CD8-positive, alpha-beta T cell (primary cell): ENCODE results near the gene EPN1. TPM values are rescaled to one million over a fixed set of nuclear protein-coding genes. Genes with fewer than 3 reads are reported as not detected.

ENCODE experiments used
- total RNA-seq, 46 experiments: library from RNA in 2 of 46; stranded (reverse) in 2 of 46; gene quantifications; one replicate each; pipeline ENCODE4 v1.2.3 and lab custom pipeline; 2021 to 2026

The EPN1 gene
- total RNA-seq, 2 experiments from 2014 or later, result 41.1 to 45.2 TPM

Other genes starting within 250 kb of the EPN1 start
- not detected for gene SHISA7, start 231.9 kb upstream of the EPN1 start, total RNA-seq
- gene ISOC2, start 213.6 kb upstream of the EPN1 start, total RNA-seq, result 1 to 10 TPM; 1.5 to 2.1 TPM
- not detected for gene C19orf85, start 210.5 kb upstream of the EPN1 start, total RNA-seq
- 10 to 100 TPM; 27.0 to 27.8 TPM for gene ZNF628, start 198.6 kb upstream of the EPN1 start, total RNA-seq
- gene NAT14, start 190.0 kb upstream of the EPN1 start, total RNA-seq, result 1 to 10 TPM; 9.9 to 10.0 TPM
- gene SSC5D, start 186.8 kb upstream of the EPN1 start, total RNA-seq, result 1 to 10 TPM in 1 of 2 experiments, under 1 TPM in 1; 0.36 to 1.2 TPM
- gene SBK2, start 138.1 kb upstream of the EPN1 start, total RNA-seq, result not detected
- not detected for gene SBK3, start 129.7 kb upstream of the EPN1 start, total RNA-seq
- 1 to 10 TPM; 5.7 to 6.1 TPM for gene ZNF579, start 94.4 kb upstream of the EPN1 start, total RNA-seq
- gene FIZ1, start 75.7 kb upstream of the EPN1 start, total RNA-seq, result 1 to 10 TPM; 6.7 to 8.4 TPM
- 1 to 10 TPM; 6.2 to 6.6 TPM for gene ZNF524, start 74.9 kb upstream of the EPN1 start, total RNA-seq
- 10 to 100 TPM; 11.0 to 12.6 TPM for gene ZNF865, start 69.6 kb upstream of the EPN1 start, total RNA-seq
- gene ZNF784, start 50.7 kb upstream of the EPN1 start, total RNA-seq, result 10 to 100 TPM; 11.7 to 12.2 TPM
- gene ZNF580, start 34.2 kb upstream of the EPN1 start, total RNA-seq, result 10 to 100 TPM; 30.1 to 32.0 TPM
- gene ZNF581, start 31.6 kb upstream of the EPN1 start, total RNA-seq, result 10 to 100 TPM; 25.6 to 25.7 TPM
- 1 to 10 TPM; 1.3 to 2.6 TPM for gene CCDC106, start 27.0 kb upstream of the EPN1 start, total RNA-seq
- gene U2AF2, start 20.2 kb upstream of the EPN1 start, total RNA-seq, result 100 to 1,000 TPM; 197 to 201 TPM
- not detected for gene NLRP9, start 63.2 kb downstream of the EPN1 start, total RNA-seq
- gene RFPL4A, start 83.9 kb downstream of the EPN1 start, total RNA-seq, result not detected
- gene RFPL4AL1, start 93.9 kb downstream of the EPN1 start, total RNA-seq, result not detected
- gene NLRP11, start 156.8 kb downstream of the EPN1 start, total RNA-seq, result not detected
- gene NLRP4, start 161.3 kb downstream of the EPN1 start, total RNA-seq, result not detected